ENCODE data around the gene FBXO9.

GRCh38 chr6:53055873-53056272, 9.3 kb upstream of the FBXO9 start:
- TF ChIP-seq CTCF (IDR thresholded peaks at IDR 0.05) (no peak), POLR2AphosphoS5 (IDR thresholded peaks at IDR 0.05; ENCODE audit: insufficient read depth in 1 of 2, low read depth in 1 of 2) (no peak)
